ENCODE results near the gene RPS6KA1. TPM values are rescaled to one million over a fixed set of nuclear protein-coding genes. Genes with fewer than 3 reads are reported as not detected.
A peak's percentile ranks its signal among the peaks of the same experiment; 100 is the strongest.

Gene RPS6KA1
- total and polyA plus RNA-seq, 2 of the 13 experiments (the other 11 are each of a cell fraction or from before 2014, with no cell fraction given): 19.6 to 24.2 TPM

GRCh38 chr1:26500488-26501175 lies 28.9 kb upstream of the RPS6KA1 start:
- in situ Hi-C loops (cut with HindIII; ENCODE audit: extremely low pct_ligation_motif_present, low pct_unique_long_range_greater_than_20kb): no loop called here
- FAIRE-seq: no peak
- H2AFZ ChIP-seq (ENCODE audit: low read length): no peak overlapping the region
- H3K4me2 ChIP-seq (ENCODE audit: low read depth, low read length): peak overlapping the region; percentile 79
- no peaks in the 10 kb centered on the region for H3K9me3 ChIP-seq (ENCODE audit: low read length)
- intact Hi-C loops (cut with micrococcal nuclease; ENCODE audit: unreplicated experiment): loop anchor here (1.0 kb wide), 1 partner anchor 31 kb away; no protein-coding TSS in a partner anchor
- no peaks in the 10 kb centered on the region; a peak in 1 of 5 replicates for H3K27me3 ChIP-seq (ENCODE audit: control insufficient read depth in 1 of 2, insufficient read depth in 2 of 2, low read length in 2 of 2)
- DNase-seq (ENCODE audit: low spot score): peak; percentile 52
- ChIA-PET POLR2A (interaction anchor here (0.9 to 2.9 kb wide), 18 partner anchors 8 to 413 kb away, joined by 3 to 41 read pairs (median 6); partner anchors contain the start of genes DHDDS, HMGN2, NR0B2 and PIGV), CTCF (ENCODE audit: low intra/inter-chr PET ratio, low total read pairs) (interaction anchor here (1.5 to 2.1 kb wide), 2 partner anchors 30 to 97 kb away, joined by 4 to 13 read pairs; no protein-coding TSS in a partner anchor)
- H3K4me3 ChIP-seq (replicated peaks in 1 of 3; ENCODE audit: insufficient read depth in 1 of 3, low read depth in 2 of 3, low read length in 3 of 3): peak overlapping the region; percentile 63 to 81 (median 70)
- no TSS peak for BruUV-seq (replicated peaks)
- H3K9ac ChIP-seq (ENCODE audit: insufficient read depth, low read depth, low read length): peak overlapping the region; percentile 61
- peak; percentile 83 for ATAC-seq
- WGBS (ENCODE audit: low lambda C conversion rate): 0% methylated on average over 12 of the region's 74 CpGs
- peaks cover 12% of the 10 kb centered on the region for H3K4me1 ChIP-seq (ENCODE audit: insufficient read depth, low read length)
- peak overlapping the region; percentile 79 for H3K27ac ChIP-seq (ENCODE audit: extremely low read length, insufficient read depth, low read length)
- H4K20me1 ChIP-seq (ENCODE audit: insufficient read depth, low read length): no peaks in the 10 kb centered on the region
- no peaks in the 10 kb centered on the region for H3K36me3 ChIP-seq (replicated peaks in 1 of 2; ENCODE audit: control insufficient read depth in 1 of 2, insufficient read depth in 2 of 2, low read length in 2 of 2)
- H3K79me2 ChIP-seq (ENCODE audit: insufficient read depth, low read length): no peaks in the 10 kb centered on the region
- TF ChIP-seq ZNF569 (CRISPR knock-in tag; IDR thresholded peaks at IDR 0.05; ENCODE audit: borderline replicate concordance) (no peak), ZNF691 (CRISPR knock-in tag; IDR thresholded peaks at IDR 0.05; ENCODE audit: borderline replicate concordance, low read depth) (no peak; the same call in 1 of the 2 replicates), ZMYM3 (CRISPR knock-in tag; IDR thresholded peaks at IDR 0.05) (peak; percentile 46; the same call in 1 of the 2 replicates), ZBTB7B (CRISPR knock-in tag; IDR thresholded peaks at IDR 0.05) (no peak; the same call in 1 of the 2 replicates), POGK (CRISPR knock-in tag; conservative IDR thresholded peaks at IDR 0.05) (peak; percentile 52; the same call in 1 of the 2 replicates), PHF20 (CRISPR knock-in tag; IDR thresholded peaks at IDR 0.05) (peak; percentile 70), NR2F6 (IDR thresholded peaks at IDR 0.05) (no peak), NR2F6 (CRISPR knock-in tag; IDR thresholded peaks at IDR 0.05) (peak; percentile 26; the same call in 1 of the 2 replicates), ZNF296 (CRISPR knock-in tag; conservative IDR thresholded peaks at IDR 0.05) (peak; percentile 51; the same call in 1 of the 2 replicates), ZSCAN9 (CRISPR knock-in tag; IDR thresholded peaks at IDR 0.05; ENCODE audit: borderline replicate concordance) (peak; percentile 48; the same call in 1 of the 2 replicates), KLF12 (CRISPR knock-in tag; IDR thresholded peaks at IDR 0.05; ENCODE audit: borderline replicate concordance) (no peak; the same call in 1 of the 2 replicates), PHB2 (IDR thresholded peaks at IDR 0.05; ENCODE audit: partially characterized antibody) (no peak), ZNF784 (CRISPR knock-in tag; IDR thresholded peaks at IDR 0.05; ENCODE audit: borderline replicate concordance) (peak; percentile 32; the same call in 1 of the 2 replicates), FOXK2 (IDR thresholded peaks at IDR 0.05) (no peak)
- TF ChIP-seq, protein P1, sequence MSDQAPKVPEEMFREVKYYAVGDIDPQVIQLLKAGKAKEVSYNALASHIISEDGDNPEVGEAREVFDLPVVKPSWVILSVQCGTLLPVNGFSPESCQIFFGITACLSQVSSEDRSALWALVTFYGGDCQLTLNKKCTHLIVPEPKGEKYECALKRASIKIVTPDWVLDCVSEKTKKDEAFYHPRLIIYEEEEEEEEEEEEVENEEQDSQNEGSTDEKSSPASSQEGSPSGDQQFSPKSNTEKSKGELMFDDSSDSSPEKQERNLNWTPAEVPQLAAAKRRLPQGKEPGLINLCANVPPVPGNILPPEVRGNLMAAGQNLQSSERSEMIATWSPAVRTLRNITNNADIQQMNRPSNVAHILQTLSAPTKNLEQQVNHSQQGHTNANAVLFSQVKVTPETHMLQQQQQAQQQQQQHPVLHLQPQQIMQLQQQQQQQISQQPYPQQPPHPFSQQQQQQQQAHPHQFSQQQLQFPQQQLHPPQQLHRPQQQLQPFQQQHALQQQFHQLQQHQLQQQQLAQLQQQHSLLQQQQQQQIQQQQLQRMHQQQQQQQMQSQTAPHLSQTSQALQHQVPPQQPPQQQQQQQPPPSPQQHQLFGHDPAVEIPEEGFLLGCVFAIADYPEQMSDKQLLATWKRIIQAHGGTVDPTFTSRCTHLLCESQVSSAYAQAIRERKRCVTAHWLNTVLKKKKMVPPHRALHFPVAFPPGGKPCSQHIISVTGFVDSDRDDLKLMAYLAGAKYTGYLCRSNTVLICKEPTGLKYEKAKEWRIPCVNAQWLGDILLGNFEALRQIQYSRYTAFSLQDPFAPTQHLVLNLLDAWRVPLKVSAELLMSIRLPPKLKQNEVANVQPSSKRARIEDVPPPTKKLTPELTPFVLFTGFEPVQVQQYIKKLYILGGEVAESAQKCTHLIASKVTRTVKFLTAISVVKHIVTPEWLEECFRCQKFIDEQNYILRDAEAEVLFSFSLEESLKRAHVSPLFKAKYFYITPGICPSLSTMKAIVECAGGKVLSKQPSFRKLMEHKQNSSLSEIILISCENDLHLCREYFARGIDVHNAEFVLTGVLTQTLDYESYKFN (CRISPR knock-in tag; conservative IDR thresholded peaks at IDR 0.05): no peak; the same call in 1 of the 2 replicates
